Stomach (tissue), 4 donors: ENCODE data around the gene CDK3.

Experiments
- POLR2A ChIP-seq, 4 donors: fragments of 450-650 bp; IDR thresholded peaks; one replicate each; pipeline ENCODE4 v1.6.1; 2016; ENCODE audit warnings: antibody characterized with exemption in 4 of 4, control low read depth in 2 of 4, mild to moderate bottlenecking in 1 of 4, moderate library complexity in 1 of 4
- POLR2AphosphoS5 ChIP-seq, 3 donors: sonication (generic); formaldehyde crosslinking; IDR thresholded peaks; one replicate each; pipeline ENCODE4 v1.6.1; 2016; ENCODE audit warnings: antibody characterized with exemption in 3 of 3
- TF ChIP-seq, protein P1 (sequence below), 7 experiments: fragments of 450-650 bp in 4 of 7; fragments of 200-600 bp in 3 of 7; sonication (generic) in 3 of 7; IDR thresholded peaks; one replicate each; pipeline ENCODE4 v1.5.1; 2016 to 2019; ENCODE audit warnings: antibody characterized with exemption in 7 of 7, control low read depth in 2 of 7, mild to moderate bottlenecking in 1 of 7

DNA sequence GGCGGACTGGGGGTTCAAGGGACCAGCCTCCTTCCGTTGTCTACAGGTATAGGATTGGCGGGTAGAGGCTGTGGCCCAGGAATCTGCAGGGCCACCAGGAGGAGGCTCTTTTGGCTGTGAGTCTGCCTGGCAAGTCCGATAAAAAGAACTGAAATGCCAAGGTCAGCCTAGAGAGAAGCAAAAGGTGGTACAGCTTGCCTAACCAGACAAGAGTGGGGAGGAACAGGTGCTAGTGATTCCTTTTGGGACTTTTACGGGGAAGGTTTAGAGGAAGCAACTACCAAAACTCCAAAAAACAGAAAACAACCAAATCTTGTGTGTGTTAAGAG lies 32.1 kb downstream of the CDK3 start:
- TF ChIP-seq, protein P1, sequence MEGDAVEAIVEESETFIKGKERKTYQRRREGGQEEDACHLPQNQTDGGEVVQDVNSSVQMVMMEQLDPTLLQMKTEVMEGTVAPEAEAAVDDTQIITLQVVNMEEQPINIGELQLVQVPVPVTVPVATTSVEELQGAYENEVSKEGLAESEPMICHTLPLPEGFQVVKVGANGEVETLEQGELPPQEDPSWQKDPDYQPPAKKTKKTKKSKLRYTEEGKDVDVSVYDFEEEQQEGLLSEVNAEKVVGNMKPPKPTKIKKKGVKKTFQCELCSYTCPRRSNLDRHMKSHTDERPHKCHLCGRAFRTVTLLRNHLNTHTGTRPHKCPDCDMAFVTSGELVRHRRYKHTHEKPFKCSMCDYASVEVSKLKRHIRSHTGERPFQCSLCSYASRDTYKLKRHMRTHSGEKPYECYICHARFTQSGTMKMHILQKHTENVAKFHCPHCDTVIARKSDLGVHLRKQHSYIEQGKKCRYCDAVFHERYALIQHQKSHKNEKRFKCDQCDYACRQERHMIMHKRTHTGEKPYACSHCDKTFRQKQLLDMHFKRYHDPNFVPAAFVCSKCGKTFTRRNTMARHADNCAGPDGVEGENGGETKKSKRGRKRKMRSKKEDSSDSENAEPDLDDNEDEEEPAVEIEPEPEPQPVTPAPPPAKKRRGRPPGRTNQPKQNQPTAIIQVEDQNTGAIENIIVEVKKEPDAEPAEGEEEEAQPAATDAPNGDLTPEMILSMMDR (IDR thresholded peaks at IDR 0.05), result no peak
- TF ChIP-seq POLR2A (IDR thresholded peaks at IDR 0.05) (no peak), POLR2AphosphoS5 (IDR thresholded peaks at IDR 0.05) (no peak)
